Activated CD4-positive, CD25-positive, alpha-beta regulatory T cell treated with anti-CD3 and anti-CD28 coated beads, Interleukin-2, amount 50 U/mL, for 72 hours (primary cell): ENCODE measurements around the gene PRPF40B.

Experiments used
- DNase-seq: peaks from one replicate; pipeline ENCODE4 v3.0.0; 2021

The PRPF40B gene

GRCh38 chr12:49636979-49637755 lies 13.8 kb downstream of the PRPF40B start:
- DNase-seq = peak; percentile 49

- no peak for DNase-seq
Measured at GRCh38 chr12:49641748-49642369, 18.5 kb downstream of the PRPF40B start.

GRCh38 chr12:49642370-49642802 lies 19.0 kb downstream of the PRPF40B start:
- DNase-seq = no peak

- DNase-seq = no peak
Measured at GRCh38 chr12:49643135-49643534, 19.8 kb downstream of the PRPF40B start.

GRCh38 chr12:49643961-49644619 lies 20.7 kb downstream of the PRPF40B start:
- no peak for DNase-seq

GRCh38 chr12:49644620-49644994 lies 21.2 kb downstream of the PRPF40B start:
- DNase-seq = peak; percentile 73

- no peak for DNase-seq
Measured at GRCh38 chr12:49645146-49646039, 22.0 kb downstream of the PRPF40B start.

GRCh38 chr12:49646331-49646830 lies 23.0 kb downstream of the PRPF40B start:
- no peak for DNase-seq

GRCh38 chr12:49646871-49647654 lies 23.7 kb downstream of the PRPF40B start:
- DNase-seq = no peak

GRCh38 chr12:49647827-49648711 lies 24.7 kb downstream of the PRPF40B start:
- no peak for DNase-seq

GRCh38 chr12:49648712-49649003 lies 25.3 kb downstream of the PRPF40B start:
- no peak for DNase-seq

- DNase-seq = no peak
Measured at GRCh38 chr12:49649445-49649844, 26.1 kb downstream of the PRPF40B start.

- no peak for DNase-seq
Measured at GRCh38 chr12:49649892-49650291, 26.5 kb downstream of the PRPF40B start.

- DNase-seq = no peak
Measured at GRCh38 chr12:49651855-49652254, 28.5 kb downstream of the PRPF40B start.

GRCh38 chr12:49652921-49653520 lies 29.7 kb downstream of the PRPF40B start:
- no peak for DNase-seq

GRCh38 chr12:49654715-49655114 lies 31.4 kb downstream of the PRPF40B start:
- DNase-seq = no peak

- DNase-seq = no peak
Measured at GRCh38 chr12:49655595-49656236, 32.4 kb downstream of the PRPF40B start.

GRCh38 chr12:49658276-49658675 lies 34.9 kb downstream of the PRPF40B start:
- no peak for DNase-seq

- no peak for DNase-seq
Measured at GRCh38 chr12:49659753-49660152, 36.4 kb downstream of the PRPF40B start.

GRCh38 chr12:49661191-49661590 lies 37.8 kb downstream of the PRPF40B start:
- no peak for DNase-seq
